22Rv1 (cell line): ENCODE measurements around the gene MEAF6.

Experiments
- CTCF ChIP-seq: fragments of 450-650 bp; IDR thresholded peaks from 2 replicates; pipeline ENCODE4 v1.5.1; 2017; ENCODE audit warnings: mild to moderate bottlenecking
- ZFX ChIP-seq: fragments of 450-650 bp; IDR thresholded peaks from 2 replicates; pipeline ENCODE4 v1.6.1; 2017; ENCODE audit warnings: antibody characterized with exemption, borderline replicate concordance

GRCh38 chr1:37556712-37557196 lies 42.2 kb upstream of the MEAF6 start, which contains the start of gene DNALI1:
- TF ChIP-seq CTCF (no peak), ZFX (no peak)
